PC-9 (cell line): ENCODE measurements around the gene STK39.

Source experiments
- EZH2 ChIP-seq: fragments of 200-600 bp; sonication (generic); IDR thresholded peaks from 2 replicates; pipeline ENCODE4 v1.8.0; 2017; ENCODE audit warnings: antibody characterized with exemption, low read depth
- TF ChIP-seq, protein P1 (sequence below): fragments of 200-600 bp; sonication (generic); conservative IDR thresholded peaks from 2 replicates; pipeline ENCODE4 v1.6.1; 2017; ENCODE audit warnings: mixed run types, antibody characterized with exemption, mild to moderate bottlenecking, moderate library complexity

DNA sequence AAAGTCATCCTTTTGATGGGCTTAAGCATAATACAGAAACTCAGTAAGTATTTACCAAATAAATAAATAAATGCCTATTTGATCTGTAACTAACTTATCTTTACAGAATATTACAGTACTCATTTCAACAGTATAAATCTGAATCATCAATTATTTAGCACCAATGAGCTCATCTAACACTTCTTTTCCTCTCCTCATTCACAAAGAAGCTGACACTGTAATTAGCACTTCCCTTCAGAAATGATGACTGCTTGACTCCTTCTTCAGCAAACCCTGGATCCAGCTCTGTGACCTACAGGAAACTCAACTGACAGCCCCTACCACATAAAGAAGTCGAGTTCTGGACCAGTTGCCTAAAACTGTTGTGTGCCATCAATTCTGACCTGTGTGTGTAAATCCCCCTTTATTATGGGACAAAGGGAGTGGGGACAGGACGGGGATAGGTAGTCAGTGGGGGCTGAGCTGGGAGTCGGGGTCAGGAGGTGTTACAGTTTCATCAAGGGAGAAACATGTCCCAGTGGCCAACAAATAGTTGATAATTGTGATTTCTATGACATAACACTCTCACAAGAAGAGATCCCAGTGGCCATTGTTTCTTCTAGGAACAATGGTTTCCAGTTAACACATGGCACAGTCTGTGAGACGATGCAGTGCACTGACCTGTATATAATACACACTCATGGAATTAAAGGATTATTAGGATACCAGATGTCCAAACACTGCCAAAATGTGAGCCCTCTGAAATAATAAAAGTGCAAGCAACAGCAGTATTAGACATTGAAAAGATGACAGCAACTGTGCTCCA is 68.7 kb downstream of the STK39 start:
- TF ChIP-seq, protein P1, sequence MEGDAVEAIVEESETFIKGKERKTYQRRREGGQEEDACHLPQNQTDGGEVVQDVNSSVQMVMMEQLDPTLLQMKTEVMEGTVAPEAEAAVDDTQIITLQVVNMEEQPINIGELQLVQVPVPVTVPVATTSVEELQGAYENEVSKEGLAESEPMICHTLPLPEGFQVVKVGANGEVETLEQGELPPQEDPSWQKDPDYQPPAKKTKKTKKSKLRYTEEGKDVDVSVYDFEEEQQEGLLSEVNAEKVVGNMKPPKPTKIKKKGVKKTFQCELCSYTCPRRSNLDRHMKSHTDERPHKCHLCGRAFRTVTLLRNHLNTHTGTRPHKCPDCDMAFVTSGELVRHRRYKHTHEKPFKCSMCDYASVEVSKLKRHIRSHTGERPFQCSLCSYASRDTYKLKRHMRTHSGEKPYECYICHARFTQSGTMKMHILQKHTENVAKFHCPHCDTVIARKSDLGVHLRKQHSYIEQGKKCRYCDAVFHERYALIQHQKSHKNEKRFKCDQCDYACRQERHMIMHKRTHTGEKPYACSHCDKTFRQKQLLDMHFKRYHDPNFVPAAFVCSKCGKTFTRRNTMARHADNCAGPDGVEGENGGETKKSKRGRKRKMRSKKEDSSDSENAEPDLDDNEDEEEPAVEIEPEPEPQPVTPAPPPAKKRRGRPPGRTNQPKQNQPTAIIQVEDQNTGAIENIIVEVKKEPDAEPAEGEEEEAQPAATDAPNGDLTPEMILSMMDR: no peak
- TF ChIP-seq EZH2: no peak
